ENCODE data around the gene ARL2BP.

GRCh38 chr16:57268804-57269800, 24.0 kb downstream of the ARL2BP start:
- TF ChIP-seq CTCF (IDR thresholded peaks at IDR 0.05) (no peak), POLR2AphosphoS5 (IDR thresholded peaks at IDR 0.05) (no peak)

Measured in suprapubic skin (tissue), 3 donors.